GM18505 (cell line): Measurements from ENCODE around the gene ACTMAP.
"Not testable (repeated sequence)": the region's sequence is repeated elsewhere in the genome, so short reads cannot be mapped to it uniquely, and the experiment has no call there.

Experiments used
- ATAC-seq: cut with Tn5 transposase; IDR thresholded peaks from one replicate; pipeline ENCODE4 v1.9.1; 2021; ENCODE audit not compliant: unreplicated experiment
- POLR2A ChIP-seq: IDR thresholded peaks from 4 replicates; pipeline ENCODE4 v1.6.1; 2011; ENCODE audit warnings: borderline replicate concordance; ENCODE audit not compliant: insufficient read depth, insufficient read length; ENCODE audit errors: extremely low read depth

ACTMAP gene

GRCh38 chr19:40733149-40733548 is 17.1 kb downstream of the ACTMAP start:
- no peak for ATAC-seq
- TF ChIP-seq POLR2A, result no peak

GRCh38 chr19:40732304-40732703 is 18.0 kb downstream of the ACTMAP start:
- not testable (repeated sequence) for ATAC-seq

DNA sequence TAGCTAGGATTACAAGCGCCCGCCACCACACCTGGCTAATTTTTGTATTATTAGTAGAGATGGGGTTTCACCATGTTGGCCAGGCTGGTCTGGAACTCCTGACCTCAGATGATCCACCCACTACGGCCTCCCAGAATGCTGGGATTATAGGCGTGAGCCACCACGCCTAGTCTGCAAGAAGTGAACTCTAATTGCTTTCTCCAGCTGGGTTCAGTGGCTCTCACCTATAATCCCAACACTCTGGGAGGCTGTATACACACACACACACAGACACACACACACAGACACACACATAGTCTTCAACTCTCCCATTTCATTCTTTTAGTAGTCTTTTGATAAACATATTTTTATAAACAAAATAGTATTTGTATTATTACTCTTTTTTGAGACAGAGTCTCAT is 20.2 kb downstream of the ACTMAP start:
- not testable (repeated sequence) for ATAC-seq

- ATAC-seq, result no peak
- no peak for TF ChIP-seq POLR2A
Observed at GRCh38 chr19:40726279-40726678, 24.0 kb downstream of the ACTMAP start.

GRCh38 chr19:40724855-40725254 is 25.4 kb downstream of the ACTMAP start:
- no peak for TF ChIP-seq POLR2A
- no peak for ATAC-seq

DNA sequence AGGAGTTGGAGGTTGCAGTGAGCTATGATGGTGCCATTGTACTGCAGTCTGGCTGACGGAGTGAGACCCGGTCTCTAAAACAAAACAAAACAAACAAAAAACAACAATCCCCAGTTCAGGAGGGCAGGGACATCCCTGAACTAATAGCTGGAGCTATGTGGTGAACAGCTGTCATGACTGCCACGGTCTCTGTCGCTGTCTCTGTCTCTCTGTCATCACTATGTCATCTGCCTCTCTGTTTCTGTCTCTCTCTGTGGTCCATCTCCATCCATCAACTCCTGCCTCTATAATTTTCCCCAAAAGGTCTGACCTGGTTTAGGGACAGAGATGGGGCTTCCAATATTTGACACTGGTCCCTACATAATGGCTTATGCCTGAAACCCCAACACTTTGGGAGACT is 26.0 kb downstream of the ACTMAP start:
- TF ChIP-seq POLR2A, result no peak
- no peak for ATAC-seq

GRCh38 chr19:40723661-40724254 is 26.5 kb downstream of the ACTMAP start:
- no peak for TF ChIP-seq POLR2A
- ATAC-seq, result no peak

DNA sequence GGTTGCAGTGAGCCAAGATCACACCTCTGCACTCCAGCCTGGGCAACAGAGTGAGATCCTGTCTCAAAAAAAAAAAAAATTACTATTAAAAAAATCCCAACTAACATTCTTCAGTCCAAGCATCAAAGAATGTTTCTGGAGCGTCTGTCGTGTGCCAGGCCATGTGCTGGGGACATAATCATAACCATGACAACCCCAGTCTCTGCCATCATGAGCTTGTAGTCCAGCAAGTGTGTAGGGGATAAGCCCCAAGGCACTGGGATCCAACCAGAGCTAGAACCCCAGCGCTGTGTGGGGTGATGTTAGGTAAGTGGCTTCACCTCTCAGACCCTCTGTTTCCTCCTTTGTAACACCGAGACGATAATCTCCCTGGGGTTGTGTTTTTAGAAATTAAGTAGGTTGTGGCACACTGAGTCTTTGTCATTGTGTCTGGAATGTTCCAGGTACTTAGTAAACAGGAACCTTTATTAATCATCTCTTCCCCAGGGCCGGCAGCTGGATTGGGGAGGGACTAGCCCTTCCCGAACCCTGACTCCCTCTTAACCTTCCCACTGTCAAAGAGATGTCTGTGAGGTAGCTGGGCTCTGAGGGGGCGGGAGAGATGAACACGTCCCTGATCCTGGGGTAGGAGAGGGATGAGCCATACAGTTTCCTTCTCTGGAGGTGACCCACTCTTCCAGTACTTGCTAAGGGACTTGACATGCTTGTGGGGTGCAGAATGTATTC is 28.2 kb downstream of the ACTMAP start:
- no peak for TF ChIP-seq POLR2A
- ATAC-seq, result no peak

DNA sequence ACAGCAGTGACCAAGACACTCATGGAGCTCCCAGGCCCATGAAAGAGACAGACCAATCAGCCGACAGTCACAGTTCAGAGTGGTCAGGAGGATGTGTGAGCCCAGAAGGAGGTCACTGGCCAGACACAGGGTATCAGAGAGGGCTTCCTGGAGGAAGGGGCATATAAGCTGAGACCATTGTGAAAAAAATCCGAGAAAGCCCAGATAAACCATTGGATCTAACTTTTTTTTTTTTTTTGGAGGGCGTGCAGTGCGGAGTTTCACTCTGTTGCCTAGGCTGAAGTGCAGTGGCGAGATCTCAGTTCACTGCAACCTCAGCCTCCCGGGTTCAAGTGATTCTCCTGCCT is 29.2 kb downstream of the ACTMAP start:
- TF ChIP-seq POLR2A, result no peak
- no peak for ATAC-seq

DNA sequence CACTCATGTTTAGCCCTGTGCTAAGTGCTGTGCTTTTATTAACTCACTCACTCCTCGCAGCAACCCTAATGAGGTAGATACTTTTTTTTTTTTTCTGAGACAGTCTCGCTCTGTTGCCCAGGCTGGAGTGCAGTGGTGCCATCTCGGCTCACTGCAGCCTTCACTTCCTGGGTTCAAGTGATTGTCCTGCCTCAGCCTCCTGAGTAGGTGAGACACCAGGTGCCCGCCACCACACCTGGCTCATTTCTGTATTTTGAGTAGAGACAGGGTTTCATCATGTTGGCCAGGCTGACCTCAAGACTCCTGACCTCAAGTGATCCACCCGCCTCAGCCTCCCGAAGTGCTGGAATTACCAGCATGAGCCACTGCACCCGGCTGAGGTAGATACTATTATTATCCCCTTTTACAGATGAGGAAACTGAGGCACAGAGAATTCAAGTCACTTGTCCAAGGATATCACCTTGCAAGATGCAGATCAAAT is 30.8 kb downstream of the ACTMAP start:
- no peak for TF ChIP-seq POLR2A
- no peak for ATAC-seq

- no peak for ATAC-seq
- TF ChIP-seq POLR2A, result no peak
Observed at GRCh38 chr19:40718774-40719391, 31.4 kb downstream of the ACTMAP start.

GRCh38 chr19:40717880-40718773 is 32.1 kb downstream of the ACTMAP start:
- no peak for TF ChIP-seq POLR2A
- ATAC-seq, result no peak

- ATAC-seq, result no peak
- no peak for TF ChIP-seq POLR2A
Observed at GRCh38 chr19:40717325-40717879, 32.9 kb downstream of the ACTMAP start.
